DMS79 (cell line): ENCODE data around the gene C14orf119.

Experiments used
- DNase-seq: peaks from one replicate; lab custom pipeline; 2025; lab: John Stamatoyannopoulos, UW

C14orf119 gene

DNA sequence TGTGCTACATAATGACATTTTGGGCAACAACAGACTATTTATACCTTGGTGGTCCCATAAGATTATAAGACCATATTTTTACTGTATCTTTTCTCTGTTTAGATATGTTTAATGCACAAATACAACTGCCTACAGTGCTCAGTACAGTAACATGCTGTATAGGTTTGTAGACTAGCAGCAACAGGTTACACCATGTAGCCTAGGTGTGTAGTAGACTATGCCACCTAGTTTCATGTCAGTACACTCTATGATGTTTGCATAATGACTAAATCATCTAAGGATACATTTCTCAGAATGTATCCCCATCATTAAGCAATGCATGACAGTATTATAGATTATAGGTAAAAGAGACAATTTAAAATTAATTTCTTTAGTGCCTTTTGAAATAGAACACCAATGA is 54.4 kb downstream of the C14orf119 start:
- no peak for DNase-seq
